ENCODE data around the gene CLDN6. TPM values are rescaled to one million over a fixed set of nuclear protein-coding genes. Genes with fewer than 3 reads are reported as not detected.

The CLDN6 gene
- total and polyA plus RNA-seq, 9 of the 15 experiments (the other 6 are each of a cell fraction or from before 2014, with no cell fraction given): 0.22 to 0.75 (median 0.38) TPM; not detected in 3

GRCh38 chr16:3032624-3033023 is 14.6 kb upstream of the CLDN6 start:
- Histone ChIP-seq H3K4me3 (no peak overlapping the region), H3K9ac (ENCODE audit: insufficient read depth in 1 of 2, low read depth in 2 of 2, low read length in 2 of 2) (no peak overlapping the region), H3K4me1 (replicated peaks in 1 of 2; ENCODE audit: control insufficient read depth in 2 of 2, insufficient read depth in 2 of 2, low read length in 2 of 2) (peaks cover 15 to 51% of the 10 kb centered on the region in 2 experiments), H3K27me3 (ENCODE audit: control insufficient read depth in 2 of 2, insufficient read depth in 2 of 2, low read length in 2 of 2) (peaks cover 43 to 71% of the 10 kb centered on the region in 2 experiments), H3K27ac (ENCODE audit: extremely low read depth, low read depth, low read length) (no peak overlapping the region), H2AFZ (ENCODE audit: low read depth, low read length) (no peak overlapping the region), H3K9me3 (replicated peaks; ENCODE audit: control insufficient read depth, insufficient read depth, low read depth, low read length) (no peaks in the 10 kb centered on the region), H3K9me1 (ENCODE audit: control insufficient read depth, insufficient read depth, low read length) (no peaks in the 10 kb centered on the region), H3K36me3 (ENCODE audit: control insufficient read depth, insufficient read depth, low read length) (no peaks in the 10 kb centered on the region), H3K4me2 (ENCODE audit: insufficient read depth, low read length) (no peak overlapping the region), H4K20me1 (replicated peaks; ENCODE audit: control insufficient read depth, insufficient read depth, low read length) (peaks cover 3% of the 10 kb centered on the region), H3K79me2 (ENCODE audit: control insufficient read depth, insufficient read depth, low read length) (no peaks in the 10 kb centered on the region)
- WGBS (ENCODE audit: insufficient coverage, low coverage, missing lambda C conversion rate): 4% methylated on average over 7 of the region's 7 CpGs
- in situ Hi-C loops (cut with MboI): no loop called here
- intact Hi-C loops (cut with micrococcal nuclease): no loop called here
- no TSS peak for BruUV-seq (replicated peaks)
- no peak for TF ChIP-seq HDGF (IDR thresholded peaks at IDR 0.05)
- no peak for TF ChIP-seq ZC3H8 (IDR thresholded peaks at IDR 0.05)
- TF ChIP-seq PHF21A (IDR thresholded peaks at IDR 0.05; ENCODE audit: borderline replicate concordance, low read depth): peak; percentile 29; the same call in 1 of the 2 replicates
- peak in 1 of 2 experiments; percentile 32; a peak in 1 of 4 replicates for TF ChIP-seq KDM1A (IDR thresholded peaks at IDR 0.05)
- FAIRE-seq (no peak), DNase-seq (ENCODE audit: extremely low read depth in 1 of 4, low spot score in 3 of 4) (no peak), ATAC-seq (no peak)
- CTCF ChIA-PET (ENCODE audit: low intra/inter-chr PET ratio): interaction anchor here (1.6 kb wide), 1 partner anchor 27 kb away, joined by 6 read pairs; no protein-coding TSS in a partner anchor
- POLR2A ChIA-PET: interaction anchor here (0.7 kb wide), 1 partner anchor 45 kb away, joined by 3 read pairs; no protein-coding TSS in a partner anchor

Data from K562 (cell line).